Natural killer cell (primary cell): ENCODE data around the gene CNGA4. TPM values are rescaled to one million over a fixed set of nuclear protein-coding genes. Genes with fewer than 3 reads are reported as not detected.

ENCODE experiments used
- ATAC-seq, 3 donors: fragments of 150-1000 bp in 2 of 3; fragments of 200-7000 bp in 1 of 3; cut with Tn5 transposase; 1 replicate in 1 of 3; 2 replicates in 2 of 3; pipeline ENCODE4 v1.10.0; 2021; ENCODE audit warnings: mild to moderate bottlenecking in 2 of 3, moderate library complexity in 2 of 3
- DNase-seq, 2 donors: peaks; one replicate each; pipeline versions ENCODE4 v3.0.0 to v3.0.0-alpha.2; 2013 to 2021; ENCODE audit warnings: mixed read lengths in 1 of 2
- H3K27ac ChIP-seq: one replicate; pipeline ENCODE4 v1.5.1; 2013; ENCODE audit warnings: mild to moderate bottlenecking, low read length
- H3K27me3 ChIP-seq: one replicate; pipeline ENCODE4 v1.6.1; 2013; ENCODE audit warnings: low read length; ENCODE audit not compliant: control insufficient read depth, insufficient read depth
- H3K36me3 ChIP-seq: one replicate; pipeline ENCODE4 v1.6.1; 2013; ENCODE audit warnings: low read length; ENCODE audit not compliant: control insufficient read depth, insufficient read depth
- H3K4me1 ChIP-seq: one replicate; pipeline ENCODE4 v1.6.1; 2013; ENCODE audit warnings: low read length; ENCODE audit not compliant: control insufficient read depth, insufficient read depth
- H3K4me3 ChIP-seq: one replicate; pipeline ENCODE4 v1.5.1; 2013; ENCODE audit warnings: low read length
- H3K9me3 ChIP-seq: one replicate; pipeline ENCODE4 v1.6.1; 2013; ENCODE audit warnings: low read length; ENCODE audit not compliant: control insufficient read depth, insufficient read depth
- H3K27ac Mint-ChIP-seq, 2 donors: one replicate each; pipeline ENCODE4 v1.8.0; 2022; ENCODE audit warnings: mild to moderate bottlenecking in 2 of 2, mixed read lengths in 2 of 2, moderate library complexity in 1 of 2
- H3K27me3 Mint-ChIP-seq, 2 donors: one replicate each; pipeline ENCODE4 v1.8.0; 2022; ENCODE audit warnings: low read depth in 2 of 2, mixed read lengths in 2 of 2
- H3K36me3 Mint-ChIP-seq: one replicate; pipeline ENCODE4 v1.8.0; 2022; ENCODE audit warnings: mixed read lengths
- H3K4me1 Mint-ChIP-seq, 2 donors: one replicate each; pipeline ENCODE4 v1.8.0; 2022; ENCODE audit warnings: mixed read lengths in 2 of 2
- H3K4me3 Mint-ChIP-seq: one replicate; pipeline ENCODE4 v1.8.0; 2022; ENCODE audit warnings: mild to moderate bottlenecking, moderate library complexity, mixed read lengths
- H3K9me3 Mint-ChIP-seq, 2 donors: one replicate each; pipeline ENCODE4 v1.8.0; 2022; ENCODE audit warnings: mixed read lengths in 2 of 2
- CTCF ChIP-seq: fragments of 200-600 bp; IDR thresholded peaks from one replicate; pipeline ENCODE4 v1.8.0; 2022; ENCODE audit warnings: antibody characterized with exemption
- WGBS: methylation state at CpG from one replicate; pipeline ENCODE4 v1.1.7; 2013; ENCODE audit warnings: missing lambda C conversion rate; ENCODE audit not compliant: insufficient coverage; 5-methylcytosine and 5-hydroxymethylcytosine counted together
- intact Hi-C: fragments of 100-400 bp; cut with micrococcal nuclease; formaldehyde crosslinking; loops from one replicate; pipeline ENCODE4 v1.14.2; 2022
- total RNA-seq, 4 donors: library from RNA; stranded (reverse); fragments of 120-200 nt in 1 of 4; gene quantifications; one replicate each; pipeline versions ENCODE4 v1.2.3 to v1.2.4, GENCODE V29; 2013 to 2022

Gene CNGA4
- total RNA-seq, 3 donors from 2014 or later (not counting 1 experiment from before 2014, with no cell fraction given) = 0.35 to 0.50 (median 0.39) TPM

GRCh38 chr11:6234387-6235107 lies 4.3 kb upstream of the CNGA4 start, which contains the start of gene FHIP1B:
Gene FHIP1B, minus strand, starts transcription at chr11:6234636. Its CDS starts 10,120 bp downstream, at chr11:6224516.
- ATAC-seq (peak; percentile 91 to 98 (median 91)), DNase-seq (peak; percentile 98 to 100)
- Mint-ChIP-seq H3K36me3 (no peaks in the 10 kb centered on the region), H3K27me3 (no peaks in the 10 kb centered on the region), H3K27ac (peak within 1 kb of the TSS; percentile 89 to 98), H3K4me1 (peaks cover 51 to 57% of the 10 kb centered on the region in 2 donors), H3K9me3 (no peaks in the 10 kb centered on the region), H3K4me3 (peak within 1 kb of the TSS; percentile 98)
- H3K4me1 ChIP-seq = peaks cover 25% of the 10 kb centered on the region
- whole genome bisulfite sequencing = under 1% methylated on average over 62 of the region's 62 CpGs
- no peak for TF ChIP-seq CTCF
- H3K36me3 ChIP-seq = no peaks in the 10 kb centered on the region
- H3K4me3 ChIP-seq = peak within 1 kb of the TSS; percentile 98
- H3K9me3 ChIP-seq = no peaks in the 10 kb centered on the region
- H3K27ac ChIP-seq = peak within 1 kb of the TSS; percentile 91
- intact Hi-C loops = loop anchor here (1.0 to 10.0 kb wide), 4 partner anchors 33 to 550 kb away; partner anchors contain the start of genes ARFIP2, SMPD1, TIMM10B and TRIM22
- no peaks in the 10 kb centered on the region for H3K27me3 ChIP-seq

GRCh38 chr11:6237266-6237665 lies 1.6 kb upstream of the CNGA4 start:
- TF ChIP-seq CTCF = no peak
- Histone ChIP-seq H3K27ac (no peak overlapping the region), H3K4me3 (no peak overlapping the region), H3K4me1 (peaks cover 15% of the 10 kb centered on the region), H3K36me3 (no peaks in the 10 kb centered on the region), H3K27me3 (no peaks in the 10 kb centered on the region), H3K9me3 (no peaks in the 10 kb centered on the region)
- no peak overlapping the region for H3K4me3 Mint-ChIP-seq
- WGBS = 88% methylated on average over 2 of the region's 4 CpGs
- H3K36me3 Mint-ChIP-seq = no peaks in the 10 kb centered on the region
- peaks cover 0 to 8% of the 10 kb centered on the region in 2 donors for H3K27me3 Mint-ChIP-seq
- intact Hi-C loops = loop anchor here (10.0 kb wide), 1 partner anchor 552 kb away; the partner anchor contains the start of genes TRIM22 and TRIM5
- no peak overlapping the region for H3K27ac Mint-ChIP-seq
- no peak for DNase-seq
- H3K4me1 Mint-ChIP-seq = peaks cover 31 to 33% of the 10 kb centered on the region in 2 donors
- no peaks in the 10 kb centered on the region for H3K9me3 Mint-ChIP-seq
- no peak for ATAC-seq

DNA sequence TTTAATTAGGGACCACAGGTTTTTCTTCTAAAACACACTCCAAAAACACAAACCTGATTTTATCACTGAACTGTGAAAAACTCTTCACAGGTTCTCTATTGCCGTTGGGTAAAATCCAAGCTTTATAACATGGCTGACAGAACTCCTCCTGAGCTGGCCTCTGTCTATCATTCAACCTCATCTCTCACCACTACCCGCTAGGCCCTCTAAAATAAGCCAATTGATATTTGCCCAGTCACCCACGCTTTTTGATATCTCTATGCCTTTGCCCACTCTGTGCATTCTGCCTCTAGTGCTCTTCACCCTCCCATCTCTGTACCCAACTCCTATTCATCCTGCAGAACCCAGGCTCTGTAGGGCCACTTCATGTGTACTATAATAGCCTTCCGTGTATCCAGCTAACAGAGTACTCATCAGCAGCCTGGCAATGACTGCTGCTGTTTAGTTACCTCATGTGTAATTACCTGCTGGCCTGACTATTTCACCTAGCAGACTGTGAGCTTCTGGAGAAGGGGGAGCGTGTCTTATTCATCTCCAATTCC lies 1.1 kb upstream of the CNGA4 start:
- Mint-ChIP-seq H3K4me3 (no peak overlapping the region), H3K9me3 (no peaks in the 10 kb centered on the region), H3K27ac (no peak overlapping the region), H3K4me1 (peaks cover 27% of the 10 kb centered on the region in 2 donors), H3K36me3 (no peaks in the 10 kb centered on the region), H3K27me3 (peaks cover 0 to 8% of the 10 kb centered on the region in 2 donors)
- intact Hi-C loops = loop anchor here (10.0 kb wide), 1 partner anchor 553 kb away; the partner anchor contains the start of genes TRIM22 and TRIM5
- 72% methylated on average over 4 of the region's 5 CpGs for WGBS
- Histone ChIP-seq H3K27ac (no peak overlapping the region), H3K4me3 (no peak overlapping the region), H3K27me3 (no peaks in the 10 kb centered on the region), H3K36me3 (no peaks in the 10 kb centered on the region), H3K4me1 (peaks cover 15% of the 10 kb centered on the region), H3K9me3 (no peaks in the 10 kb centered on the region)
- ATAC-seq (no peak), DNase-seq (no peak)
- no peak for TF ChIP-seq CTCF
